Measurements from ENCODE around the gene RNASE1.

Gene RNASE1

DNA sequence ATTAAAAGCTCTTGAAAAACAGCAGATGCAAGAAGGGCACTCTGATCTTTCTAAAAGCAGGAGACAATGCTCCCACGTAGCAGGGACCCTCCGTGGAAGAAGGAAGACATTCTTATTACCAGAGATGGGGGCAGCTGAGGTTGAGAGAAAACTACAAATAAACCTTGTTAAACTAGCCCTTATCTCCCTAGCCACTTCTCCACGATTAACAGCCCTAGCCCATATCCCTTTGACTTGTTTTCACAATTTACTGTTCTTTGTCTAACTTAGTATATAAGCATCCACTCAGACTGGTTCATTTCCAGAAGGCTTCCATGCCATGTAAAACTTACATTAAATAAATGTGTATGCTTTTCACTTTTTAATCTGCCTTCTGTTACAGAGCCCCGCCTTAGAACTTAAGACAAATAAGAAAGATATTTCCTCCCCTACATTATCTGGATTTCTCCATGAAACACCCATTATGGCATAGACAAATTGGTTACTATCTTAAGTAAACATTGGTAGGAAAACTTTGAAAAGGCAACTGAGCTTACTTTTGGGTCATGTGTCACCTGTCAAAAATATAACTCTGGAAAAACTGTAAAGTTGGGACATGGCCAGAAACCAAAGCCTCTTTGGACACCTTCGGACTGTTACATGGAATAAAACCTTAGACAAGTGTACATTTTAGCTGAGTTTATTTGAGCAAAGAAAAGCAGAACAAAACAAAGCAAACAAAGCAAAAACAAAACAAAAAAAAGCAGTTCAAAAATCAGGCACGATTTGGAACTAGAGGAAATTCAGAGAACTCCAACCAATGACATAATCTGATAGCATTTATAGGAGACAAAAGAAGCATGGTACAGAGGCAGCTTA, 4.9 kb upstream of the RNASE1 start:
- no peak for DNase-seq

DNA sequence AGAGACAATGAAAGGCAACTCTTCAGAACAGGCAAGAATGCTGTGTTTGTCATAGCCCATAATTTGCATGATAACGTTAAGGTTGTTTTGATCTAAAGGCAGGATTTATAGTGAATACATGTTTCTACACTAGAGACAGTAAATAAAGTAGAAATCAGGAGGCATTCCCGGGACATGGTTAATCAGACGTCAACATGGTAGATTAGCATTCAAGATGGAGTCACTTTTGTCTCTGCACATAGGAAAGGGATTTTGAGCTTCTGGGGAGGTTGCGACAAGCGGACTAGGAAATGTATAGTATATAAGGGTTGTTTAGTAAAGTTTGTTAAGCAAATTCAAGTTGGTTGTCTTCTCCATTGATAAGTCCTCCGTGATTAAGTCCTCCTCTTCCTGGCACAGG, 2.8 kb upstream of the RNASE1 start:
- no peak for DNase-seq

DNA sequence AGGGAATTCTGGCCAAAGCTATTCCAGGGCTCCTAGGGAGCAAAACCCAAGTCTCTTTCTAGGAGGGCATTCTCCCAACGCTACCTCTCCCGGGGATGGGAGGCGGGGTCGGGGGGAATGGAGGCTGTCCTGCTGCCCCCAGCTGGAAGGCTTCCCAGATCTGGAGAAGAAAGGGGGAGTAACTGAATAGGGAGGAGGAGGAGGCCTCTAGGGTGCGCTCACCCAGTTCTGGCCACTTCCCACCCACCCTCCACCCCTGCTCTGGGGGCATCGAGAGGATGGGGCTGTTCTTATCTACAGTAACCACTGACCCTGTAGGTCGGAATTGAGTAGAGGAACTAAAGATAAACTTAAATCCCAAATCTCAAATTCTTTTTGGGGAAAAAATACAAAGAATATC, 579 bp upstream of the RNASE1 start:
- no peak for DNase-seq

DNA sequence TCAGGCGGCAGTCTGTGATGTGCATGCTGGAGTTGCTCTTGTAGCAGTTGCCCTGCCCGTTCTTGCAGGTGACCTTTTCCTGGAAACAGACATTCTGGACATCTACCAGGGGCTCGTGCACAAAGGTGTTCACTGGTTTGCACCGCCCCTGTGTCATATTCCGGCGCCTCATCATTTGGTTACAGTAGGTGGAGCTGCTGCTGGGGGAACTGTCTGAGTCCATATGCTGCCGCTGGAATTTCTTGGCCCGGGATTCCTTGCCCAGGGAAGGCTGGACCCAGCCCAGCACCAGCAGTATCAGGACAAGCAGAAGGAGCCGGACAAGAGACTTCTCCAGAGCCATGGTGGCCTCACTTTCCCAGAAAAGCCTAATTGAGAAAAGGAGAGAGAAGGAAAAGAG, 918 bp downstream of the RNASE1 start:
- DNase-seq, result no peak

DNA sequence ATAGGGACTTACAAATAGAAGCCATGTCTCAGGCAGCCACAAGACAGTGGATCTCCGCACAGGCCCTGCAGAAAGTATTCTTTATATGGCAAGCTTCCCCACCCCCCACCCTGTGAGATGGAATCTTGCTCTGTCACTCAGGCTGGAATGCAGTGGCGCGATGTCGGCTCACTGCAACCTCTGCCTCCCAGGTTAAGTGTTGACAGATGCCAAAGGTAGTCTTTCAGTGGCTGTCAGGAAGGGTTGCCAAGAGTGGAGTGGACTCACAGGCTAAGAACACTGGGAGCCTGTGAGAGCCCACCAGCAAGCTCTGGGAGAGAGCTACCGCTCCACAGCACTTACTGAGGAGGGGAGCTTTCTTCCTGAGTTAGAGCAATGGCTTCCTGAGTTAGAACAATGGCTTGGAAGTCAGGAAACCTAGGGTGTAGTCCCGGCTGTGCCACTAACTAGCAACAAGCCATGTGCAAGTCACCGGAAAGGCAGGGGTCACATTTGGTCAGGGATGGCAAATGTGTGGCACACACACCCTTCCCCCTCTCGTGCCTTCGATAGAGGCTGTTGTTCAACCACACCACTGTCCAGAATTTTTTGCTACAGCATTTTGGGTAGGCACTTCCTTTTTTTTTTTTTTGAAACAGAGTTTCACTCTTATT, 2.6 kb downstream of the RNASE1 start:
- no peak for DNase-seq

DNA sequence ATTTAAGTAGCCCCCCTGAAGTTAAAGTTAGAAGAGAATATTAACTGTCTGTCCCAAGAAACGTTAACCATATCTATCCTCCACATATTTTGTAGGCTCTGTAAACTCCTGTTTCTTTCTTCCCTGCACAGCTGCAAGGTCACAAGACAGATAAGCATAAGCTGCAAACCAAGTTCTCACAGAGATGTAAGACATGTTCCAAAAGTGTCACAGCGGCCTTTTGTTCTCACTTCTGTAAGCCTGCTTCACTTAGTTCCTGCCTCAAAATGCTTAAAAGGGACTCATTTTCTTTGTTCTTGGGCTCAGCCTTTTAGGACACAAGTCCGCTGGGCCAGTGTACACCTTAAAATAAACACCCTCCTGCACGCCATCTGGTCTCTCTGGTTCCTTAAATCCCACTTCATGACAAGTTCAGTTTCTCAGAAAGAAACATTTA, 3.2 kb downstream of the RNASE1 start:
- no peak for DNase-seq

DNA sequence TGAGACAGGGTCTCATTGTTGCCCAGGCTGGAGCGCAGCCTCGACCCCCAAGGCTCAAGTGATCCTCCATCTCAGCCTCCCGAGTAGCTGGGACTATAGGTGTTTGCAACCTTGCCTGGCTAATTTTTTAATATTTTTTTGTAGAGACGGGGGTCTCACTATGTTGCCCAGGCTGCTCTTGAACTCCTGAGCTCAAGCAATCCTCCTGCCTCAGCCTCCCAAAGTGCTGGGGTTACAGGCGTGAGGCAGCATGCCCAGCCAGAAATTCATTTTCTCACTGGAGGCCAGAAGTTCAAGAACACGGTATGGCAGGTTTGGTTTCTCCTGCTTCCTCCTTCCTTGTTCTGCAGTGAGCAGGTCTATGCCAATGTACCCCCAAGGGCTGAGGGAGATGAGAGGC, 3.7 kb downstream of the RNASE1 start:
- no peak for DNase-seq

DNA sequence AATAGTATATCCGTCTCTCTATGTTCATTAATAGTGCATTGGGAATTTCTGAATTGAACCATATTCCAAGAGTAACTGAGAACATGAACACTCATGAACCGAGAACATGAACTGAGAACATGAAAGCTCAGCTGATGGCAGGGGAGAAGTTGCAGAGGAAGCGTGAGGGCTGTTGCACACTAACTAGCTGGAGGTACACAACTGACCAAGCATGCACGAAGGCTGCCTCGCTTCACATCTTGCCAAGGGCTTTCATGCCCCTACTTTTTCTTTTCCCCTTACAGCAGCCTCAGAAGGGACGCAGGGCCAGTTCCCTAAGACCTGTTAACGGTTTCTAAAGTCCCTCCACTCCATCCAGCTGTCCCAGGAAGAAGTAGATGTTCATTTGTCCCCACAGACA, 4.3 kb downstream of the RNASE1 start:
- no peak for DNase-seq

DNA sequence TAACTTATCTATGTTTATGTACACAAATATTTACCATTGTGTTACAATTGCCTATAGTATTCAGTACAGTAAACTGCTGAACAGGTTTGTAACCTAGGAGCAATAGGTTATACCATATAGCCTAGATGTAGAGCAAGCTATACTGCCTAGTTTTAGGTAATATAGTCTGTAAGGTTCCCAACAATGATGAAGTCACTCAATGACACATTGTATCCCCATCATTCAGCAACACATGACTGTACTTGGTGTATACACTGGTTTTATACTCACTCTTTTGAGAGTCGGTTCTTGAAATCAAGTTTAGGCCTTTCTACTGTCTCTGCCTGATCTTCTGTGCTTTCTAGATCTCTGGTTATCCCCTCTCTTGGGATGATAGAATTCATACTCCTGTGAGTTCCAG, 5.5 kb downstream of the RNASE1 start:
- DNase-seq, result no peak

DNA sequence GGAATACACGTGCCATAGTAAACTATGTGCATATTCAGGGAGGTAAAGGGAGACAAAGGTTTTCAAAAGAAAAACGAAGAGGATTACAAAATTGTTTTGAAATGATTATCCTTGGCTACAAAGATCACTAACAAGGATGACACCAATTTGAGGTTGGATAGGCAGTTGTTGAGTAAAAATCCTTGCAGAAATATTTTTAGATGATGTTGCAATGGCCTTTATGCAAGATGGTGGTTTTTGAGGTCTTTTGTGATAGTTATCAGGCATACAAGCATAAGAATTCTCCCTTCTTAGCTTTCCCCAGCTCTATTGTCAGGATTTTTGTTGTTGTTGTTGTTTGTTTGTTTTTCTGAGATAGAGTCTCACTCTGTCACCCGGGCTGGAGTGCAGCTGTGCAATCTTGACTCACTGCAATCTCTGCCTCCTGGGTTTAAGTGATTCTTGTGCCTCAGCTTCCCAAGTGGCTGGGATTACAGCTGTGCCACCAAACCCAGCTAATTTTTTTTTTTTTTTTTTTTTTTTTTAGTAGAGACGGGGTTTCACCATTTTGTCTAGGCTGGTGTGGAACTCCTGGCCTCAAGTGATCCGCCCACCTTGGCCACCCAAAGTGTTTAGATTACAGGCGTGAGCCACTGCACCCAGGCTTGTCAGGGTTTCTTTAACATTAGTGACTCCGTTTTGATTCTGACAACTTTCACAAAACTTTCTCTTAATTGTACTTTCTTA, 7.8 kb downstream of the RNASE1 start:
- no peak for DNase-seq

DNA sequence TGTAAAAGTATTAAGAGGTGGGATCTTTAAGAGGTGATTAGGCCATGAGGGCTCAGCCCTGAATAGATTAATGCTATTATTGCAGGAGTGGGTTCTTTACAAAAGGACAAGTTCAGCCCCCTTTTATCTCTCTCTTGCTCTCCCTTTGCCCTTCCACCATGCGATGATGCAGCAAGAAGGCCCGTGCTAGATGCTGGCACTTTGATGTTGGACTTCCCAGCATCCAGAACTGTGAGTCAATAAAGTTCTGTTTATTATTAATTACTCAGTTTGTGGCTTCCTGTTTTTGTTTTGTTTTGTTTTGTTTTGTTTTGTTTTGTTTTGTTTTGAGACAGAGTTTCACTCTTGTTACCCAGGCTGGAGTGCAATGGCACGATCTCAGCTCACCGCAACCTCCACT, 10.1 kb downstream of the RNASE1 start:
- DNase-seq, result no peak

DNA sequence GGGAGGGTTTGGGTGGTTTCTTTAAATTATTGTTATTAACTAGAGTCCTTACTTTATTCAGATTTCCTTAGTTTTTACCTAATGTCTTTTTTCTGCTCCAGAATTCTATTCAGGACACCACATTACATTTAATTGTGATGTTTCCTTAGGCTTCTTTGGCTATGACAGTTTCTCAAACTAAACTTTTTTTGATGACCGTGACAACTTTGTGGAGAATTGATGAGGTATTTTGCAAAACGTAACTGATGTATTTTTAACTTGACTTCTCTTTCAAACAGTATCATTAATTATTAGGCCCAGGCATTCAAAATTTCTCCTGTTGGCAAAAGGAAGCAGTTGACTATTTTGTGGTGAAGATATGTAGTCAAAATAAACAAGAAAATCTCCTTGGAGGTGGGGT, 11.0 kb downstream of the RNASE1 start:
- DNase-seq, result no peak

DNA sequence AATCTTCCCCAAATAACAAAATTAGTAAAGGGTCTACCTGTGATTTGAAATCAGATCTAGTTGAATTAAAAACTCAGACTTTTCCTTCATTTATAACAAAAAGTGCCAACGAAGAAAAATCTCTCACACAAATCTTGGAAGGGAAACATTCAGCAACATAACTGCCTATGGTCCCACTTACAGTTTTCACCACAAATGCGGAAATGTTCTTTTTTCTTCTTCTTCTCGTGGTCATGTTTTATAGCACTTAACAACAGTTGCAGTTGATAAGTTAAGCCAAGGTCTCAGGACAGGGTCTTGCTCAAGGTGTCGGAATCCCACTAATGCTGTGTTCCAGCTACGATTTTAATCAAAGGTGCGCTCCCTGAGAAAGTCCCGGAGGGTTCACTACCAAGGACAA, 11.5 kb downstream of the RNASE1 start:
- no peak for DNase-seq

DNA sequence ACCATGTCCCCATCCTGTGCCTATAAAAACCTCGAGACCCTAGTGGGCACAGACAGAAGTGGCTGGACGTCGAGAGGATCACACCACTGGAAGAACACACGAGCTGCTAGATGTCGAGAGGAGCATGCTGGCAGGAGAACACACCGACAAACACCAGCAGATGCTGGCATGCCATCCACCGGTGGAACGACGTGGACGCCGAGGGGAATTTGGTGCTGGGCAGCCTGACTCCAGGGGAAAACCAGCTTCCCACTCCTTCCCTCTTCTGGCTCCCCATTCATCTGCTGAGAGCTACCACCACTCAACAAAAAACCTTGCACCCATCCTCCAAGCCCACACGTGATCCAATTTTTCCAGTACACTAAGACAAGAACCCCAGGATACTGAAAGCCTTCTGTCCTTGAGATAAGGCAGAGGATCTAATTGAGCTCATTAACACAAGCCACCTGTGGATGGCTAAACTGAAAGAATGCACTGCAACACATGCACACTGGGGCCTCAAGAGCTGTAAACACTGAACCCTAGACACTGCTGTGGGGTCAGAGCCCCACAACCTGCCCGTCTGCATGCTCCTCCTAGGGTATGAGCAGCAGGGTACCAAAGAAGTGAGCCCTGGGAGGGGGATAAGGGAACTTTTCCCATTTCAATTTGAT, 12.1 kb downstream of the RNASE1 start:
- DNase-seq, result no peak

DNA sequence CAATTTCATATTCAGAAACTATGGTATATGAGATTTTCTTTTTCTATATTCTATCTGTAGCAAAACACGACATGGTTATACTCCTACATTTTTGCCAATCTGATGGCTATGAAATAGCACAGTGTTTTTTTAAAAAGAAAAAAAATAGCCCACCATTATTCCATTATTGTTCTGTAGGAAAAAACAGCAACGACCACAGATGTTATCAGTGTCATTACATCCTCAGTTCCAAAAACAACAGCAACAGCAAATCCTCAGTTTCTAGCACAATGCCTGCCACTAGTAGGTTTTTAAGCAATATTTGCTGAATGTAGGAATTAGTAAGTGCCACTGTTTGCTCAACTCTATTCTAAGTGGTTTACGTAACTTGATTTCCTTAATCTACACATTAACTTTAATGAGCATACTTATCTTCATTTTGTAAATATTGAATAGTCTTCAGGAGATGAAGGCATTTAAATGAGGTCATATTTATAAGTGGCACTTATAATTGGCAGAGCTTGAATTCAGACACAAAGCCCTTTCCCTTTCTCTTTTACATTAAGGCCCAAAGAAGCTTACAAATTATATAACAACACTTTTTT, 13.3 kb downstream of the RNASE1 start:
- no peak for DNase-seq

DNA sequence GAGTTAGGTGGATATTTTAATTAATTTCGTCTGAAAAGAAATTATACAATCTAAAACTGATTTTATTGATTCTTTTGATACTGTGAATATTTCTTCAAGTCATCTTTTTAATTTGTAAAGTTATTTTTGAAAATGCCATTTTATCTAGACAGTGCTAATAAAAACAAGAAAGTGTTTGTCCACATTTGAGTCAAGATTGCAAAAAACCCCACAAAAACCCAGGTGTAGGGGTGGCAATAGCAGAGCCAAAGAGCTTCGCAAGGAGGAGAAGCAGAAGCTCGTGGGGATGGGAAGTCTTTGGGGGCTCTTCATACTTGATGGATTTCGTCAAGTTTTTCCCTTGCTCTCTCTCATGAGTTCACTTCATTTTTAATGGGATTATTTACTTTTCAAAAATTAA, 15.6 kb downstream of the RNASE1 start:
- no peak for DNase-seq

DNA sequence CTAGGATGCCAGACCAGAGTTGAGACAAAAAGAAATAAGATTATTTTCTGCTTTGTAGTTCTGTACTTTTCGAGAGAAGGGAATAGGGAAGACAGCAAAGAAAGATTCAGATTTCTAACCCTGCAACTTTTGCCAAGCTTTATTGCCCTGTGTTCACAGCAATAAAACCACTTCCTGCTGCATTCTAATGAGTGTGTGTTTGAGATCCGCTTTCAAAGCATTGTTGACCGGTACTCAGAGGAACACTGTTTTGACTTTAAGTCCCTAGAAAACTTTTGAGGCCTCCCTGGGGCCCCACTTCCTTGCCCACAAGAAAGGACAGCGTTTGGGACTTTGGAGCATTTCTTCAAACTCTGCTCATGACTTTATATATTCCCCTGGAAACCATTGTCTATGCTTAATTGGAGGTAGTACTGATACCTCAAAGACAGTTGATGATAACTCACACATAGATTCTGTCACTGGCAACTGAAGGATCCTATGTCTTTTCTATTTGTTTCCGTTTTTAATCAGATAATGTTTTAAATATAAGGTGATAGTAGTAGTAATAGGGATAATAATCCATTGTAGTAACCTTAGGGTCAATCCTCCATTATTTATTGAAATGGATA, 20.3 kb downstream of the RNASE1 start:
- no peak for DNase-seq

DNA sequence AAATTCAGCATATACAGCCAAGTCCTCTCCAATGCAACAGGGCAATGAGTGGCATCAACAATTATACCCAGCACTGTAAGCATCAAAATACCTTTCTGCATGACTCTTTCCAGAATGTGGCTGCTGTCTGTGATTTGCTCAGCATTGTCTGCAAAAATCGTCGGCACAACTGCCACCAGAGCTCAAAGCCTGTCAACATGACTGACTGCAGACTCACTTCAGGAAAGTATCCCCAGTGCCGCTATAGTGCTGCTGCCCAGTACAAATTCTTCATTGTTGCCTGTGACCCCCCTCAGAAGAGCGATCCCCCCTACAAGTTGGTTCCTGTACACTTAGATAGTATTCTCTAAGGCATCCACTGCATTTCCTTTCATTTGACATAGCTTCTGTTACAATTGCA, 20.8 kb downstream of the RNASE1 start:
- no peak for DNase-seq

DNA sequence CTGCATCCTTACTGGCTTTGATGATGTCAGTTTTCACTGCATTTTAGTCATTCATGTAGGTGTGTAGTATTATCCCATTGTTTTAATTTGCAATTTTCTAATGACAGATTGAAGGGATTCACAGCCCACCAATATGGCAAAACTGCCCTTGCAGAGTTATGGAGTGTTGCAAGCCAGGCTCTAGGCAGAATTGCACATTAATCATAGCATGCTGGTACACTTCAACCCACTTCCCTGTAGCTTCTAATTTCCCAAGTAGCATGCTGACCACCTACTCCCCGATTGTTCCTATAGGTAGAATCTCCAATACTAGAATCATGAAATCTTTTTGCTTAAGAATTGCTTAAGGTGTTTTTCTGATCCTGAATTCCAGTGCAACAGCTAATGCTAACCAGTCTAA, 26.7 kb downstream of the RNASE1 start:
- DNase-seq, result no peak

DNA sequence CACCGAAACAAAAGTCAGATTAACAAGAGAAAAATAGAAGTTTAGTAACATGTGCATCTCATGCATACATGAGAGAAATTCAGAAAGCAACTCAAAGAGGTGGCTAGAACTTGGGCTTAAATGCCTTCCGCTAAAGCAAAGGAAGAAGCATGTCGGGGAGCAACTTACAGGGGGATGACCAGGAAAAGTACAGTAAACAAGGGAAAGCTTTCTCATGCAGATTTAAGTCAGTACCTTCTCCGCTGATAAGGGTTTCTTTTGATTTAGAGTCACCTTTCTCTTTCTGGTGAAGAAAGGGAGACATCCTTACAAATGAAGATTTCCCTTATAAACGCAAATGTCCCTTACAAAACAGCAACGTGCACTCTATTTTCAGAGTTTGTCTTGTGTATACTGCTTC, 27.6 kb downstream of the RNASE1 start:
- DNase-seq, result no peak

DNA sequence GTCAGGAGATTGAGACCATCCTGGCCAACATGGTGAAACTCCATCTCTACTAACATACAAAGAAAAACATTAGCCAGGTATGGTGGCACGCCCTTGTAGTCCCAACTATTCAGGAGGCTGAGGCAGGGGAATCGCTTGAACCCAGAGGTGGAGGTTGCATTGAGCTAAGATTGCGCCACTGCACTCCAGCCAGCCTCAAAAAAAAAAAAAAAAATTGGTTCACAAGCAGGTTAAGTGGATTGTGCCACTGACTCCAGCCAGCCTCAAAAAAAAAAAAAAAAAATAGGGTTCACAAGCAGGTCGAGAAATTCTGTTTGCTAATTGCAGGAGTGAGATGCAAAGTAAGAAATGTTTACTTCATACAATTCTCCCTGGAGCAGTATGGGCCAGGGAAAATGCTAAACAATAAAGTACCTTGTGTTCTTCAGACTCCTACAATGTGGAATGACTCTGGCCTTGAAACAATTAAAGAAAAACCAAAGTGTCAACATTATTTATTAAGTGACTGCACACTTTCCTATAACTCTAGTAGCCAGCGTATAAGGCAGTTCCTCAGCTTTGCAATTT, 28.3 kb downstream of the RNASE1 start:
- DNase-seq, result no peak

DNA sequence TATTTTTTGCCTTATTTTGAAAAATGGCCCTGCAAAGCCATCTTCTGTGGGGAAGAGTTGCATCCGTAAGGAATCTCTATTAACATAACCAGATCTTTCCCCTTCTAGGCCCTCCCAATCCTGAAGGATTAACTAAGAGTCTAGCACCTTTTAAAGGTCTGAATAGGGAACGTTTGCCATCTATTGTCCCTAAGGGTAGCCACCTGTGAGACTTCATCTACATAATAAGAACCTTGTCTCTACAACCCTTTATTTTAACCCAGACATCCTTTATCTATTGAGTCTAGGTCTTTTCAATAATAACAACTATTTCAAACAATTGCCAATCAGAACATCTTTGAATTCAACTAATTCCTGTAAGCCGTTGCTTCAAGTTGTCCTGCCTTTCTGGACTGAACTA, 30.0 kb downstream of the RNASE1 start:
- DNase-seq, result no peak

All from NCI-H1048 (cell line).